Neural cell (in vitro differentiated cells): ENCODE results near the gene ZNF268. TPM values are rescaled to one million over a fixed set of nuclear protein-coding genes. Genes with fewer than 3 reads are reported as not detected.

Experiments
- H2AFZ ChIP-seq: fragments of 200-600, 300-800 bp; sonication (generic), shearing (Covaris generic); 2 replicates; pipeline ENCODE4 v1.6.0; 2014; ENCODE audit warnings: low read depth, mild to moderate bottlenecking, antibody characterized with exemption, low read length, moderate library complexity
- H3F3A ChIP-seq: fragments of 200-600 bp; shearing (Covaris generic); 2 replicates; pipeline ENCODE4 v1.6.1; 2016; ENCODE audit warnings: mild to moderate bottlenecking, moderate library complexity, mixed read lengths, antibody characterized with exemption, low read length; ENCODE audit not compliant: insufficient read depth, poor library complexity, severe bottlenecking
- H3K27ac ChIP-seq: fragments of 200-600, 300-800 bp; sonication (generic), shearing (Covaris generic); 2 replicates; pipeline ENCODE4 v1.5.1; 2014; ENCODE audit warnings: mild to moderate bottlenecking, low read length, moderate library complexity
- H3K27me3 ChIP-seq: fragments of 300-800, 200-600 bp; sonication (generic), shearing (Covaris generic); 2 replicates; pipeline ENCODE4 v1.6.0; 2014; ENCODE audit warnings: mild to moderate bottlenecking, low read depth, low read length, moderate library complexity; ENCODE audit not compliant: insufficient read depth
- H3K36me3 ChIP-seq: fragments of 300-800, 200-600 bp; sonication (generic), shearing (Covaris generic); 2 replicates; pipeline ENCODE4 v1.5.1; 2014; ENCODE audit warnings: mild to moderate bottlenecking, antibody characterized with exemption, low read length, moderate library complexity; ENCODE audit not compliant: insufficient read depth
- H3K4me2 ChIP-seq: fragments of 300-800, 200-600 bp; sonication (generic), shearing (Covaris generic); 2 replicates; pipeline ENCODE4 v1.6.0; 2014; ENCODE audit warnings: mild to moderate bottlenecking, low read length
- H3K4me3 ChIP-seq: fragments of 300-800, 200-600 bp; sonication (generic), shearing (Covaris generic); 2 replicates; pipeline ENCODE4 v1.5.1; 2014; ENCODE audit warnings: mild to moderate bottlenecking, low read length, moderate library complexity
- H3K79me2 ChIP-seq: fragments of 200-600 bp; shearing (Covaris generic); replicated peaks from 2 replicates; pipeline ENCODE4 v1.6.0; 2014; ENCODE audit warnings: mild to moderate bottlenecking, low read length, moderate library complexity; ENCODE audit not compliant: insufficient read depth
- H3K9ac ChIP-seq: fragments of 300-800, 200-600 bp; sonication (generic), shearing (Covaris generic); 2 replicates; pipeline ENCODE4 v1.6.1; 2016; ENCODE audit warnings: mild to moderate bottlenecking, low read length, mixed read lengths
- H3K9me2 ChIP-seq: fragments of 200-600 bp; shearing (Covaris generic); 2 replicates; pipeline ENCODE4 v1.6.1; 2016; ENCODE audit warnings: mild to moderate bottlenecking, low read length, mixed read lengths; ENCODE audit not compliant: insufficient read depth
- H3K9me3 ChIP-seq: fragments of 200-600, 300-800 bp; sonication (generic), shearing (Covaris generic); 2 replicates; pipeline ENCODE4 v1.6.1; 2016; ENCODE audit warnings: mild to moderate bottlenecking, mixed run types, low read length, moderate library complexity, mixed read lengths
- H4K20me1 ChIP-seq: fragments of 200-600 bp; shearing (Covaris generic); 2 replicates; pipeline ENCODE4 v1.6.1; 2016; ENCODE audit warnings: mild to moderate bottlenecking, mixed run types; ENCODE audit not compliant: insufficient read depth
- EP300 ChIP-seq: fragments of 450-650 bp; conservative IDR thresholded peaks from 2 replicates; pipeline ENCODE4 v1.6.1; 2014; ENCODE audit warnings: antibody characterized with exemption, mild to moderate bottlenecking, moderate library complexity; ENCODE audit not compliant: poor library complexity, severe bottlenecking
- EZH2 ChIP-seq: fragments of 200-600, 300-800 bp; shearing (Covaris generic), sonication (generic); IDR thresholded peaks from 2 replicates; pipeline ENCODE4 v1.6.1; 2014; ENCODE audit warnings: antibody characterized with exemption, low read length, borderline replicate concordance, mild to moderate bottlenecking; ENCODE audit not compliant: insufficient read depth, poor library complexity, severe bottlenecking
- MXI1 ChIP-seq: fragments of 450-650 bp; conservative IDR thresholded peaks from 2 replicates; pipeline ENCODE4 v1.6.1; 2014; ENCODE audit warnings: antibody characterized with exemption, mild to moderate bottlenecking; ENCODE audit not compliant: poor library complexity, severe bottlenecking
- POLR2AphosphoS5 ChIP-seq: IDR thresholded peaks from 2 replicates; pipeline ENCODE4 v1.6.1; 2012
- RAD21 ChIP-seq: fragments of 450-650 bp; conservative IDR thresholded peaks from 2 replicates; pipeline ENCODE4 v1.6.1; 2014; ENCODE audit warnings: antibody characterized with exemption, mild to moderate bottlenecking, moderate library complexity
- SMC3 ChIP-seq: fragments of 450-650 bp; conservative IDR thresholded peaks from 2 replicates; pipeline ENCODE4 v1.6.1; 2014; ENCODE audit warnings: antibody characterized with exemption, mild to moderate bottlenecking, moderate library complexity; ENCODE audit not compliant: poor library complexity
- TAF1 ChIP-seq: IDR thresholded peaks from 2 replicates; pipeline ENCODE4 v1.6.1; 2012; ENCODE audit warnings: low read depth
- polyA plus RNA-seq: library from polyadenylated mRNA; depleted of rRNA; stranded (reverse); fragments of >200 nt; gene quantifications from 2 replicates; pipeline ENCODE4 v1.2.3, GENCODE V29; 2014
- TF ChIP-seq, protein P1 (sequence below): fragments of 450-650 bp; IDR thresholded peaks from 2 replicates; pipeline ENCODE4 v1.5.1; 2014; ENCODE audit warnings: antibody characterized with exemption, mild to moderate bottlenecking, moderate library complexity; ENCODE audit not compliant: poor library complexity, severe bottlenecking
- TF ChIP-seq, protein P2 (sequence below): IDR thresholded peaks from 2 replicates; pipeline ENCODE4 v1.6.1; 2012; ENCODE audit warnings: borderline replicate concordance

ZNF268 gene
- polyA plus RNA-seq, 1 donor from 2014 or later, result 23.5 TPM

DNA sequence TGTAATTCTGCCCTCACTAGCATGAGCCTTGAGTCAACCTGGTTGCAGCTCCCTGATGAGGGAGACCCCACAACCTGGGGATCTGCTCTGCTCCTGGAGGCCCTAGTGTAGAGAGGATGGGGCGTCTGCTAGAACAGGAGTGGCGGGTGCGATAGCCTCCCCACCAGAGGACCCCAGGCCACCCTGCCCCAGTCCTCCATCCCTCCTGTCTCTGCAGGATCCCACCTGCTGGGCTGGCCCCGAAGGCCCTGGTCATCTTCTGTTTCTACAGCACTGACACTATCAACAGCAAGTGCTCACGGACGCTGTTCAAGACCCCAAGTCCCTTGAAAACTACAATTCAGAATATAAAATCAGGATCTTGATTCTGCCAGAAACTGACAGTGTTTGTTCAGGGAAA lies 39.2 kb downstream of the ZNF268 start:
- no peak overlapping the region for H3K4me3 ChIP-seq
- no peaks in the 10 kb centered on the region for H3K27me3 ChIP-seq
- peaks cover 32% of the 10 kb centered on the region for H3K9me3 ChIP-seq
- H4K20me1 ChIP-seq, result no peaks in the 10 kb centered on the region
- no peaks in the 10 kb centered on the region for H3K9me2 ChIP-seq
- H2AFZ ChIP-seq, result no peak overlapping the region
- no peak overlapping the region for H3K4me2 ChIP-seq
- TF ChIP-seq SMC3 (no peak), POLR2AphosphoS5 (no peak), MXI1 (no peak), TAF1 (no peak), RAD21 (no peak), EZH2 (no peak), EP300 (no peak)
- TF ChIP-seq, protein P1, sequence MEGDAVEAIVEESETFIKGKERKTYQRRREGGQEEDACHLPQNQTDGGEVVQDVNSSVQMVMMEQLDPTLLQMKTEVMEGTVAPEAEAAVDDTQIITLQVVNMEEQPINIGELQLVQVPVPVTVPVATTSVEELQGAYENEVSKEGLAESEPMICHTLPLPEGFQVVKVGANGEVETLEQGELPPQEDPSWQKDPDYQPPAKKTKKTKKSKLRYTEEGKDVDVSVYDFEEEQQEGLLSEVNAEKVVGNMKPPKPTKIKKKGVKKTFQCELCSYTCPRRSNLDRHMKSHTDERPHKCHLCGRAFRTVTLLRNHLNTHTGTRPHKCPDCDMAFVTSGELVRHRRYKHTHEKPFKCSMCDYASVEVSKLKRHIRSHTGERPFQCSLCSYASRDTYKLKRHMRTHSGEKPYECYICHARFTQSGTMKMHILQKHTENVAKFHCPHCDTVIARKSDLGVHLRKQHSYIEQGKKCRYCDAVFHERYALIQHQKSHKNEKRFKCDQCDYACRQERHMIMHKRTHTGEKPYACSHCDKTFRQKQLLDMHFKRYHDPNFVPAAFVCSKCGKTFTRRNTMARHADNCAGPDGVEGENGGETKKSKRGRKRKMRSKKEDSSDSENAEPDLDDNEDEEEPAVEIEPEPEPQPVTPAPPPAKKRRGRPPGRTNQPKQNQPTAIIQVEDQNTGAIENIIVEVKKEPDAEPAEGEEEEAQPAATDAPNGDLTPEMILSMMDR, result no peak
- TF ChIP-seq, protein P2, sequence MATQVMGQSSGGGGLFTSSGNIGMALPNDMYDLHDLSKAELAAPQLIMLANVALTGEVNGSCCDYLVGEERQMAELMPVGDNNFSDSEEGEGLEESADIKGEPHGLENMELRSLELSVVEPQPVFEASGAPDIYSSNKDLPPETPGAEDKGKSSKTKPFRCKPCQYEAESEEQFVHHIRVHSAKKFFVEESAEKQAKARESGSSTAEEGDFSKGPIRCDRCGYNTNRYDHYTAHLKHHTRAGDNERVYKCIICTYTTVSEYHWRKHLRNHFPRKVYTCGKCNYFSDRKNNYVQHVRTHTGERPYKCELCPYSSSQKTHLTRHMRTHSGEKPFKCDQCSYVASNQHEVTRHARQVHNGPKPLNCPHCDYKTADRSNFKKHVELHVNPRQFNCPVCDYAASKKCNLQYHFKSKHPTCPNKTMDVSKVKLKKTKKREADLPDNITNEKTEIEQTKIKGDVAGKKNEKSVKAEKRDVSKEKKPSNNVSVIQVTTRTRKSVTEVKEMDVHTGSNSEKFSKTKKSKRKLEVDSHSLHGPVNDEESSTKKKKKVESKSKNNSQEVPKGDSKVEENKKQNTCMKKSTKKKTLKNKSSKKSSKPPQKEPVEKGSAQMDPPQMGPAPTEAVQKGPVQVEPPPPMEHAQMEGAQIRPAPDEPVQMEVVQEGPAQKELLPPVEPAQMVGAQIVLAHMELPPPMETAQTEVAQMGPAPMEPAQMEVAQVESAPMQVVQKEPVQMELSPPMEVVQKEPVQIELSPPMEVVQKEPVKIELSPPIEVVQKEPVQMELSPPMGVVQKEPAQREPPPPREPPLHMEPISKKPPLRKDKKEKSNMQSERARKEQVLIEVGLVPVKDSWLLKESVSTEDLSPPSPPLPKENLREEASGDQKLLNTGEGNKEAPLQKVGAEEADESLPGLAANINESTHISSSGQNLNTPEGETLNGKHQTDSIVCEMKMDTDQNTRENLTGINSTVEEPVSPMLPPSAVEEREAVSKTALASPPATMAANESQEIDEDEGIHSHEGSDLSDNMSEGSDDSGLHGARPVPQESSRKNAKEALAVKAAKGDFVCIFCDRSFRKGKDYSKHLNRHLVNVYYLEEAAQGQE, result no peak
- no peaks in the 10 kb centered on the region for H3K36me3 ChIP-seq
- no peaks in the 10 kb centered on the region for H3F3A ChIP-seq
- no peak overlapping the region for H3K9ac ChIP-seq
- no peaks in the 10 kb centered on the region for H3K79me2 ChIP-seq
- no peak overlapping the region for H3K27ac ChIP-seq

DNA sequence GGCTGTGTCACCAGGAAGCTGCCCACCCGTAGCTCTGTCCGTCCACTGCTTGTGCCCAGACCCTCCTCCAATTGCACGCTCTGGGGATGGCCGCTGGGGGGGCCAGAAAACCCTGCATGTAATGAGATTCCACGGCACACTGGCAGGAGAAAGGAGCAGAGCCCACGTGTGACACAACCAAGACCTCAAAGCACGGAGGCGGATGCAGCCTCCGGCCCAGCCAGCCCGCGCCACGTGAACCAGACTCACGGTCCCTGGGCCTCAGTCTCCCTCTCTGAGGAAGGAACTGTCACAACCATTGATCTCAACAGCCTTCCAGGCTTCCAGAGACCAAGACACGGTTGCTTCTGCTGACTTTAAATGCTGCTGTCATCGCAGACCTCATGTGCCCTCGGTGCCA lies 39.9 kb downstream of the ZNF268 start:
- H4K20me1 ChIP-seq, result no peaks in the 10 kb centered on the region
- H3K9me3 ChIP-seq, result peaks cover 31% of the 10 kb centered on the region
- no peak overlapping the region for H3K9ac ChIP-seq
- no peaks in the 10 kb centered on the region for H3F3A ChIP-seq
- H3K27me3 ChIP-seq, result no peaks in the 10 kb centered on the region
- TF ChIP-seq, protein P2, result no peak
- TF ChIP-seq, protein P1, result no peak
- no peak overlapping the region for H3K4me2 ChIP-seq
- no peaks in the 10 kb centered on the region for H3K79me2 ChIP-seq
- no peaks in the 10 kb centered on the region for H3K36me3 ChIP-seq
- H3K4me3 ChIP-seq, result no peak overlapping the region
- no peak overlapping the region for H2AFZ ChIP-seq
- no peak overlapping the region for H3K27ac ChIP-seq
- H3K9me2 ChIP-seq, result no peaks in the 10 kb centered on the region
